ENCODE measurements around the gene REM1. TPM values are rescaled to one million over a fixed set of nuclear protein-coding genes. Genes with fewer than 3 reads are reported as not detected.

The REM1 gene
- total RNA-seq, 1 experiment from 2014 or later: not detected

DNA sequence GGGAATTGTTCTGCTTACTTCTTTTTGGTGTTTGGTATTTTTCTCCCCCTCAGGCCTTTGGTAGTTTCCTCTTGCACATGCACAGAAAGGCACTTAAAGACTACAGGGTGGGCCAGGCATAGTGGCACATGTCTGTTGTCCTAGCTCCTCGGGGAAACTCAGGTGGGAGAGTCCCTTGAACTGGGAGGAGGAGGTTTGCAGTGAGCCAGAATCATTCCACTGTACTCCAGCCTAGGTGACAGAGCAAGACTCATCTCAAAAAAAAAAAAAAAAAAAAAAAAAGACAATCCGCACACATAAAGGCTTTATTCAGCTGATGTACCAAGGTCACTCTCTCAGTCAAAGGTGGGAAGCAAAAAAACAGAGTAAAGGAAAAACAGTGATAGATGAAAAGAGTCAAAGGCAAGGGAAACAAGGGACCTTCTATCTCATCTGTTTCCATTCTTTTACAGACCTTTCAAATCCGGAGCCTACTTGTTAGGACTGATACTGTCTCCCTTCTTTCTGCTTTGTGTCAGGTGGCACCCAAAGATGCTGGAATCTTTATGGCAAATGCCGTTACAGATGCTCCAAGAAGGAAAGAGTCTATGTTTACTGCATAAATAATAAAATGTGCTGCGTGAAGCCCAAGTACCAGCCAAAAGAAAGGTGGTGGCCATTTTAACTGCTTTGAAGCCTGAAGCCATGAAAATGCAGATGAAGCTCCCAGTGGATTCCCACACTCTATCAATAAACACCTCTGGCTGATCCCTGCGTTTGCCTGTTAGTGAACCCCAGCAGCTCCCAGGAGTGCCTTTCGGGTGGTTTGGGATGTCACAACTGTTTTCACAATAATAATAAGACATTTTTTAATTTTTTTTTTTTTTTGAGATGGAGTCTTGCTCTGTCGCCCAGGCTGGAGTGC lies 25.3 kb upstream of the REM1 start:
- peaks cover 81 to 88% of the 10 kb centered on the region in 2 experiments for H3K9me3 Mint-ChIP-seq
- peaks cover 10% of the 10 kb centered on the region for H3K27me3 Mint-ChIP-seq (ENCODE audit: low read depth)
- TF ChIP-seq, protein P1, sequence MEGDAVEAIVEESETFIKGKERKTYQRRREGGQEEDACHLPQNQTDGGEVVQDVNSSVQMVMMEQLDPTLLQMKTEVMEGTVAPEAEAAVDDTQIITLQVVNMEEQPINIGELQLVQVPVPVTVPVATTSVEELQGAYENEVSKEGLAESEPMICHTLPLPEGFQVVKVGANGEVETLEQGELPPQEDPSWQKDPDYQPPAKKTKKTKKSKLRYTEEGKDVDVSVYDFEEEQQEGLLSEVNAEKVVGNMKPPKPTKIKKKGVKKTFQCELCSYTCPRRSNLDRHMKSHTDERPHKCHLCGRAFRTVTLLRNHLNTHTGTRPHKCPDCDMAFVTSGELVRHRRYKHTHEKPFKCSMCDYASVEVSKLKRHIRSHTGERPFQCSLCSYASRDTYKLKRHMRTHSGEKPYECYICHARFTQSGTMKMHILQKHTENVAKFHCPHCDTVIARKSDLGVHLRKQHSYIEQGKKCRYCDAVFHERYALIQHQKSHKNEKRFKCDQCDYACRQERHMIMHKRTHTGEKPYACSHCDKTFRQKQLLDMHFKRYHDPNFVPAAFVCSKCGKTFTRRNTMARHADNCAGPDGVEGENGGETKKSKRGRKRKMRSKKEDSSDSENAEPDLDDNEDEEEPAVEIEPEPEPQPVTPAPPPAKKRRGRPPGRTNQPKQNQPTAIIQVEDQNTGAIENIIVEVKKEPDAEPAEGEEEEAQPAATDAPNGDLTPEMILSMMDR (conservative IDR thresholded peaks at IDR 0.05): no peak
- no peak overlapping the region for H3K9ac ChIP-seq (ENCODE audit: extremely low read depth, insufficient read length, low read length)
- no peaks in the 10 kb centered on the region for H3K23me2 ChIP-seq (ENCODE audit: insufficient read length, low read depth, low read length, poor library complexity, severe bottlenecking)
- H4K5ac ChIP-seq (ENCODE audit: insufficient read length, low read depth, low read length): no peak overlapping the region
- no peak overlapping the region for H2BK120ac ChIP-seq (ENCODE audit: low read depth, low read length, poor library complexity, severe bottlenecking)
- no peaks in the 10 kb centered on the region for H3K79me2 ChIP-seq (ENCODE audit: insufficient read depth, low read length)
- no peak overlapping the region for H2BK5ac ChIP-seq (ENCODE audit: insufficient read length, low read length)
- H2AFZ ChIP-seq (ENCODE audit: low read length): no peak overlapping the region
- peaks cover 53% of the 10 kb centered on the region for H3K9me3 ChIP-seq (ENCODE audit: control insufficient read depth, low read depth, low read length)
- H3K14ac ChIP-seq (ENCODE audit: insufficient read depth, low read length): no peak overlapping the region
- H3K36me3 Mint-ChIP-seq (ENCODE audit: insufficient read depth in 1 of 3, low read depth in 3 of 3): peaks cover 2 to 49% (median 11%) of the 10 kb centered on the region in 3 experiments; a peak in 5 of 7 replicates
- no peaks in the 10 kb centered on the region for H4K20me1 ChIP-seq (ENCODE audit: control insufficient read depth, insufficient read depth, insufficient read length)
- no peak overlapping the region for H3K4ac ChIP-seq (ENCODE audit: low read depth, low read length)
- H3K4me3 Mint-ChIP-seq: no peak overlapping the region
- no peak overlapping the region for H3K56ac ChIP-seq (ENCODE audit: insufficient read length, low read depth, low read length)
- no peak overlapping the region for H4K91ac ChIP-seq (ENCODE audit: insufficient read length, low read depth, low read length)
- H3K27ac ChIP-seq (ENCODE audit: insufficient read length, low read depth, low read length): no peak overlapping the region
- WGBS (ENCODE audit: extremely low coverage, insufficient read length, low lambda C conversion rate): no CpG with 5 or more reads among the region's 8 CpGs
- H3K27ac Mint-ChIP-seq: no peak overlapping the region
- H2BK12ac ChIP-seq (ENCODE audit: insufficient read length, low read depth, low read length): no peak overlapping the region
- H2BK15ac ChIP-seq (ENCODE audit: low read depth, low read length): no peak overlapping the region
- no peak overlapping the region for H3K23ac ChIP-seq (ENCODE audit: insufficient read length, low read depth, low read length)
- H2BK20ac ChIP-seq (ENCODE audit: low read depth, low read length, poor library complexity, severe bottlenecking): no peak overlapping the region
- DNase-seq: no peak
- H3K4me2 ChIP-seq (ENCODE audit: insufficient read depth, insufficient read length, low read length): no peak overlapping the region
- H3K27me3 ChIP-seq (ENCODE audit: insufficient read depth, low read length): no peaks in the 10 kb centered on the region
- H3K4me1 ChIP-seq (ENCODE audit: insufficient read depth, low read length): no peaks in the 10 kb centered on the region
- H3T11ph ChIP-seq (ENCODE audit: low read length): no peak overlapping the region
- no peak overlapping the region for H3K18ac ChIP-seq (ENCODE audit: insufficient read length, low read depth, low read length)
- no peak overlapping the region for H4K8ac ChIP-seq (replicated peaks; ENCODE audit: insufficient read length, low read depth, low read length)
- H3K4me1 Mint-ChIP-seq: no peaks in the 10 kb centered on the region
- no peaks in the 10 kb centered on the region for H3K79me1 ChIP-seq (ENCODE audit: insufficient read depth, low read depth, low read length, poor library complexity, severe bottlenecking)
- H2AK5ac ChIP-seq (ENCODE audit: insufficient read length, low read length): no peak overlapping the region
